T-helper 9 cell (primary cell): Measurements from ENCODE around the gene HMG20A.

Source experiments
- DNase-seq: peaks from one replicate; pipeline ENCODE4 v3.0.0-alpha.2; 2020

The HMG20A gene

GRCh38 chr15:77480859-77481633, 60.4 kb downstream of the HMG20A start:
- DNase-seq, result no peak

- no peak for DNase-seq
These were observed 61.0 kb downstream of the HMG20A start for GRCh38 chr15:77481670-77482069.

GRCh38 chr15:77482570-77482969, 61.9 kb downstream of the HMG20A start:
- no peak for DNase-seq

- DNase-seq, result no peak
These were observed 62.9 kb downstream of the HMG20A start for GRCh38 chr15:77483425-77484140.

- DNase-seq, result no peak
These were observed 64.3 kb downstream of the HMG20A start for GRCh38 chr15:77484994-77485393.

- DNase-seq, result no peak
These were observed 66.1 kb downstream of the HMG20A start for GRCh38 chr15:77486542-77487468.

- DNase-seq, result no peak
These were observed 66.8 kb downstream of the HMG20A start for GRCh38 chr15:77487469-77487842.

GRCh38 chr15:77487888-77488287, 67.2 kb downstream of the HMG20A start:
- DNase-seq, result no peak

- DNase-seq, result no peak
These were observed 69.0 kb downstream of the HMG20A start for GRCh38 chr15:77489647-77490046.

GRCh38 chr15:77493324-77493907, 72.7 kb downstream of the HMG20A start:
- no peak for DNase-seq

GRCh38 chr15:77494073-77494867, 73.6 kb downstream of the HMG20A start:
- DNase-seq, result no peak

- DNase-seq, result no peak
These were observed 74.3 kb downstream of the HMG20A start for GRCh38 chr15:77494964-77495363.

GRCh38 chr15:77495838-77496596, 75.3 kb downstream of the HMG20A start:
- no peak for DNase-seq

- DNase-seq, result peak; percentile 64
These were observed 76.0 kb downstream of the HMG20A start for GRCh38 chr15:77496715-77497109.

GRCh38 chr15:77497110-77497737, 76.5 kb downstream of the HMG20A start:
- no peak for DNase-seq

GRCh38 chr15:77497942-77498361, 77.3 kb downstream of the HMG20A start:
- DNase-seq, result no peak

- DNase-seq, result no peak
These were observed 78.5 kb downstream of the HMG20A start for GRCh38 chr15:77499087-77499760.

- no peak for DNase-seq
These were observed 80.3 kb downstream of the HMG20A start for GRCh38 chr15:77500989-77501388.

- no peak for DNase-seq
These were observed 81.8 kb downstream of the HMG20A start for GRCh38 chr15:77502379-77503095.
